Sigmoid colon (tissue), 4 donors: ENCODE results near the gene CELA2B.
"Not testable (repeated sequence)": the region's sequence is repeated elsewhere in the genome, so short reads cannot be mapped to it uniquely, and the experiment has no call there.

Source experiments
- EP300 ChIP-seq, 4 donors: sonication (generic); formaldehyde crosslinking; IDR thresholded peaks; one replicate each; pipeline ENCODE4 v1.6.1; 2017; ENCODE audit warnings: antibody characterized with exemption in 4 of 4
- POLR2A ChIP-seq, 2 donors: fragments of 450-650 bp; IDR thresholded peaks; one replicate each; pipeline ENCODE4 v1.6.1; 2016; ENCODE audit warnings: antibody characterized with exemption in 2 of 2, mild to moderate bottlenecking in 2 of 2, moderate library complexity in 2 of 2
- TF ChIP-seq, protein P1 (sequence below), 4 experiments: fragments of 450-650 bp in 3 of 4; fragments of 200-600 bp in 1 of 4; IDR thresholded peaks; one replicate each; pipeline ENCODE4 v1.5.1; 2016 to 2019; ENCODE audit warnings: antibody characterized with exemption in 4 of 4, mild to moderate bottlenecking in 3 of 4, moderate library complexity in 2 of 4

DNA sequence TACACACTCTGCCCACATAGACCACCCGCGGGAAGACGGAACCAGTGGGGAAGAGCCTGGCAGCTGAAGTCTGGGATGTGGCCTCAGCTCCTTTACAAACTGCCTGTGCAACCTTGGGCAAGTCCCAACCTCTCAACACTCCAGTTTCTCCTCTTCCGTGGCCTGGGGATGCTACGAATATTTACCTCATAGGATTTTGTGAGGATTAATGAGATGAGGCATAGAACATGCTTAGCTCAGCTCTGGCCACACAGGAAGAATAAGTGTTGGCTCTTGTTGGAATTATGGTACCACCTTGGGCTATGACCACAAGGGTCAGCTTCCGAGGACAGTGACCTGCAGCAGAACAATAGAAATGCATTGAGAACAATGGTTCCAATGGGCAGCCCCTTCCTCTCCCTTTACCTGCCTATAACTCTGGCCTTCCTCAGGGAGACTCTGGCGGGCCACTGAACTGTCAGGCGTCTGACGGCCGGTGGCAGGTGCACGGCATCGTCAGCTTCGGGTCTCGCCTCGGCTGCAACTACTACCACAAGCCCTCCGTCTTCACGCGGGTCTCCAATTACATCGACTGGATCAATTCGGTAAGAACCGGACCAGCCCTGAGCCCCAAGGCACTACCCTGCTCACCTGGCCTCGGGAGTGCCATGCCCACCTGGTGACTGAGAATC lies 8.8 kb upstream of the CELA2B start:
- TF ChIP-seq, protein P1, sequence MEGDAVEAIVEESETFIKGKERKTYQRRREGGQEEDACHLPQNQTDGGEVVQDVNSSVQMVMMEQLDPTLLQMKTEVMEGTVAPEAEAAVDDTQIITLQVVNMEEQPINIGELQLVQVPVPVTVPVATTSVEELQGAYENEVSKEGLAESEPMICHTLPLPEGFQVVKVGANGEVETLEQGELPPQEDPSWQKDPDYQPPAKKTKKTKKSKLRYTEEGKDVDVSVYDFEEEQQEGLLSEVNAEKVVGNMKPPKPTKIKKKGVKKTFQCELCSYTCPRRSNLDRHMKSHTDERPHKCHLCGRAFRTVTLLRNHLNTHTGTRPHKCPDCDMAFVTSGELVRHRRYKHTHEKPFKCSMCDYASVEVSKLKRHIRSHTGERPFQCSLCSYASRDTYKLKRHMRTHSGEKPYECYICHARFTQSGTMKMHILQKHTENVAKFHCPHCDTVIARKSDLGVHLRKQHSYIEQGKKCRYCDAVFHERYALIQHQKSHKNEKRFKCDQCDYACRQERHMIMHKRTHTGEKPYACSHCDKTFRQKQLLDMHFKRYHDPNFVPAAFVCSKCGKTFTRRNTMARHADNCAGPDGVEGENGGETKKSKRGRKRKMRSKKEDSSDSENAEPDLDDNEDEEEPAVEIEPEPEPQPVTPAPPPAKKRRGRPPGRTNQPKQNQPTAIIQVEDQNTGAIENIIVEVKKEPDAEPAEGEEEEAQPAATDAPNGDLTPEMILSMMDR (IDR thresholded peaks at IDR 0.05): not testable (repeated sequence)
- not testable (repeated sequence) for TF ChIP-seq POLR2A, EP300 (IDR thresholded peaks at IDR 0.05)
